HCT116 (cell line): Measurements from ENCODE around the gene ALDH16A1. TPM values are rescaled to one million over a fixed set of nuclear protein-coding genes. Genes with fewer than 3 reads are reported as not detected.
A peak's percentile ranks its signal among the peaks of the same experiment; 100 is the strongest.

ENCODE experiments used
- ATAC-seq: fragments of 200-7000 bp; cut with Tn5 transposase; 2 replicates; pipeline ENCODE4 v1.9.1; 2020; ENCODE audit warnings: mild to moderate bottlenecking, moderate library complexity
- BruUV-seq: library from RNA; stranded (reverse); fragments of 400-500 nt; replicated peaks from 2 replicates; lab custom pipeline; 2021; lab: Mats Ljungman, UMichigan
- CTCF ChIA-PET: fragments of 300-600 bp; sonication (Branson Sonifier 250); formaldehyde crosslinking; loops from one replicate; lab custom pipeline; 2021; ENCODE audit warnings: antibody characterized with exemption; lab: Charles Lee
- POLR2A ChIA-PET: fragments of 300-600, 350-600 bp; sonication (Branson Sonifier 250); formaldehyde crosslinking; loops from one replicate; lab custom pipeline; 2021; ENCODE audit warnings: antibody characterized with exemption; lab: Charles Lee
- RAD21 ChIA-PET, 2 experiments: fragments of 300-600 bp; sonication (Branson Sonifier 250); formaldehyde crosslinking; loops; one replicate each; lab custom pipeline; 2023; ENCODE audit warnings: low total read pairs in 2 of 2; ENCODE audit not compliant: uncharacterized antibody in 2 of 2, unreplicated experiment in 2 of 2, low non-redundant PET in 1 of 2; lab: Charles Lee
- DNase-seq: peaks from one replicate; pipeline ENCODE4 v3.0.0-alpha.2; 2010; ENCODE audit warnings: low read depth, low spot score
- H2AFZ ChIP-seq: fragments of 200-600 bp; shearing (Covaris generic), sonication (generic); 2 replicates; pipeline ENCODE4 v1.6.1; 2017; ENCODE audit warnings: low read depth, mixed run types, mixed read lengths, antibody characterized with exemption, low read length; ENCODE audit not compliant: poor library complexity, severe bottlenecking
- H3K27ac ChIP-seq: 2 replicates; pipeline ENCODE4 v1.5.1; 2012; ENCODE audit warnings: low read depth, low read length
- H3K27me3 ChIP-seq: fragments of 200-600 bp; sonication (generic); 2 replicates; pipeline ENCODE4 v1.6.1; 2016; ENCODE audit warnings: mixed run types, low read length, mixed read lengths; ENCODE audit not compliant: insufficient read depth
- H3K36me3 ChIP-seq, 2 experiments: fragments of 200-500 bp in 1 of 2; fragments of 200-600 bp in 1 of 2; sonication (Bioruptor generic) in 1 of 2; sonication (generic) in 1 of 2; 2 replicates each; pipeline versions ENCODE4 v1.5.1 to v1.6.1; 2014 to 2016; ENCODE audit warnings: low read length in 2 of 2, inconsistent platforms in 1 of 2, mixed read lengths in 1 of 2, mixed run types in 1 of 2; ENCODE audit not compliant: insufficient read depth in 2 of 2, control insufficient read depth in 1 of 2
- H3K4me1 ChIP-seq, 2 experiments: fragments of 200-600 bp in 1 of 2; sonication (generic) in 1 of 2; 2 replicates each; pipeline versions ENCODE4 v1.5.1 to v1.6.1; 2012 to 2017; ENCODE audit warnings: low read length in 2 of 2, inconsistent platforms in 1 of 2, mild to moderate bottlenecking in 1 of 2, mixed read lengths in 1 of 2, mixed run types in 1 of 2, moderate library complexity in 1 of 2; ENCODE audit not compliant: insufficient read depth in 2 of 2, control insufficient read depth in 1 of 2
- H3K4me2 ChIP-seq: fragments of 200-600 bp; sonication (generic); 2 replicates; pipeline ENCODE4 v1.6.1; 2017; ENCODE audit warnings: mixed run types, low read length, mixed read lengths
- H3K4me3 ChIP-seq, 2 experiments: fragments of 200-600 bp in 1 of 2; sonication (generic) in 1 of 2; replicated peaks in 1 of 2; 2 replicates each; pipeline ENCODE4 v1.5.1; 2011 to 2016; ENCODE audit warnings: low read length in 2 of 2, control low read depth in 1 of 2, low read depth in 1 of 2, mild to moderate bottlenecking in 1 of 2, mixed read lengths in 1 of 2, mixed run types in 1 of 2
- H3K79me2 ChIP-seq: fragments of 200-600 bp; sonication (generic); 2 replicates; pipeline ENCODE4 v1.6.1; 2017; ENCODE audit warnings: mild to moderate bottlenecking, mixed run types, low read length, moderate library complexity, mixed read lengths; ENCODE audit not compliant: insufficient read depth
- H3K9ac ChIP-seq: fragments of 200-600 bp; sonication (generic); 2 replicates; pipeline ENCODE4 v1.6.1; 2016; ENCODE audit warnings: low read length, mixed read lengths
- H3K9me2 ChIP-seq: fragments of 200-600 bp; sonication (generic), shearing (Covaris generic); 2 replicates; pipeline ENCODE4 v1.6.1; 2017; ENCODE audit warnings: mixed run types, mild to moderate bottlenecking, moderate library complexity; ENCODE audit not compliant: insufficient read depth
- H3K9me3 ChIP-seq, 2 experiments: fragments of 200-500 bp in 1 of 2; fragments of 200-600 bp in 1 of 2; sonication (Bioruptor generic) in 1 of 2; sonication (generic) in 1 of 2; 2 replicates each; pipeline ENCODE4 v1.6.1; 2014 to 2017; ENCODE audit warnings: low read length in 2 of 2, mixed read lengths in 2 of 2, inconsistent platforms in 1 of 2, low read depth in 1 of 2, mild to moderate bottlenecking in 1 of 2, mixed run types in 1 of 2, moderate library complexity in 1 of 2; ENCODE audit not compliant: control insufficient read depth in 1 of 2, insufficient read depth in 1 of 2
- H4K20me1 ChIP-seq: fragments of 200-600 bp; sonication (generic), shearing (Covaris generic); 2 replicates; pipeline ENCODE4 v1.6.1; 2017; ENCODE audit warnings: mixed run types, mild to moderate bottlenecking, moderate library complexity; ENCODE audit not compliant: insufficient read depth
- CTCF ChIP-seq, 3 experiments: fragments of 200-600 bp in 1 of 3; sonication (generic) in 1 of 3; IDR thresholded peaks in 2 of 3; conservative IDR thresholded peaks in 1 of 3; 2 replicates each; pipeline ENCODE4 v1.5.1; 2012 to 2017; ENCODE audit warnings: low read depth in 2 of 3, low read length in 2 of 3, antibody characterized with exemption in 1 of 3, borderline replicate concordance in 1 of 3, control low read depth in 1 of 3, mild to moderate bottlenecking in 1 of 3, mixed read lengths in 1 of 3, mixed run types in 1 of 3, moderate library complexity in 1 of 3; ENCODE audit not compliant: insufficient read depth in 1 of 3
- FOSL1 ChIP-seq: IDR thresholded peaks from 2 replicates; pipeline ENCODE4 v1.6.1; 2012; ENCODE audit warnings: low read depth
- MAX ChIP-seq: IDR thresholded peaks from 2 replicates; pipeline ENCODE4 v1.6.1; 2012
- POLR2A ChIP-seq: IDR thresholded peaks from 2 replicates; pipeline ENCODE4 v1.7.0; 2011; ENCODE audit warnings: borderline replicate concordance; ENCODE audit not compliant: insufficient read depth, insufficient read length; ENCODE audit errors: extremely low read depth
- RAD21 ChIP-seq: IDR thresholded peaks from 2 replicates; pipeline ENCODE4 v1.6.1; 2012; ENCODE audit warnings: low read depth, mild to moderate bottlenecking
- YY1 ChIP-seq: IDR thresholded peaks from 2 replicates; pipeline ENCODE4 v1.6.1; 2011; ENCODE audit warnings: low read length, low read depth, moderate library complexity, mild to moderate bottlenecking; ENCODE audit not compliant: insufficient replicate concordance; ENCODE audit errors: extremely low read depth
- intact Hi-C: fragments of 100-400 bp; cut with micrococcal nuclease; formaldehyde crosslinking; loops from 2 replicates; pipeline ENCODE4 v1.10.0; 2022
- total RNA-seq: library from RNA; stranded (reverse); gene quantifications from one replicate; pipeline ENCODE4 v1.2.1, GENCODE V29; 2021; ENCODE audit not compliant: unreplicated experiment

Gene ALDH16A1
- total RNA-seq, 1 experiment from 2014 or later = 22.8 TPM

- Histone ChIP-seq H3K36me3 (no peaks in the 10 kb centered on the region), H2AFZ (peak overlapping the region; percentile 26), H3K27me3 (no peaks in the 10 kb centered on the region), H3K9me3 (no peaks in the 10 kb centered on the region), H3K9ac (peak overlapping the region; percentile 13; the same call in 1 of the 2 replicates), H4K20me1 (no peaks in the 10 kb centered on the region), H3K9me2 (no peaks in the 10 kb centered on the region), H3K4me2 (peak overlapping the region; percentile 68), H3K79me2 (no peaks in the 10 kb centered on the region), H3K4me3 (peak overlapping the region in 1 of 2 experiments; percentile 8; a peak in 2 of 4 replicates), H3K27ac (peak overlapping the region; percentile 8; the same call in 1 of the 2 replicates), H3K4me1 (peaks cover 29 to 53% of the 10 kb centered on the region in 2 experiments)
- ATAC-seq (peak; percentile 73), DNase-seq (no peak)
- no TSS peak for BruUV-seq
- intact Hi-C loops = no loop called here
- ChIA-PET CTCF (interaction anchor here (0.7 to 1.3 kb wide), 9 partner anchors 13 to 201 kb away, joined by 3 to 9 read pairs (median 4); partner anchors contain the start of genes ALDH16A1, PIH1D1 and RPS11), RAD21 (interaction anchor here in 1 of 2 experiments (0.6 to 1.0 kb wide), 3 partner anchors 24 to 84 kb away, joined by 3 to 4 read pairs (median 3); partner anchors contain the start of gene PIH1D1), POLR2A (interaction anchor here (1.0 to 2.5 kb wide), 6 partner anchors 12 to 25 kb away, joined by 5 to 7 read pairs (median 5); partner anchors contain the start of genes ALDH16A1, PIH1D1 and RPS11)
- TF ChIP-seq POLR2A = no peak
- TF ChIP-seq RAD21 = peak; percentile 25; the same call in 1 of the 2 replicates
- peak; percentile 62 to 84 (median 73); a peak in 5 of 6 replicates for TF ChIP-seq CTCF (IDR thresholded peaks at IDR 0.05 in 2 of 3, conservative IDR thresholded peaks at IDR 0.05 in 1 of 3; ENCODE audit: borderline replicate concordance in 1 of 3, insufficient read depth in 1 of 3, low read depth in 2 of 3, low read length in 2 of 3)
- no peak for TF ChIP-seq FOSL1
- TF ChIP-seq MAX = no peak
- TF ChIP-seq YY1 = no peak
Measured at GRCh38 chr19:49475995-49476880, 23.2 kb downstream of the ALDH16A1 start.
